ENCODE results near the gene SUOX. TPM values are rescaled to one million over a fixed set of nuclear protein-coding genes. Genes with fewer than 3 reads are reported as not detected.
"Not testable (repeated sequence)": the region's sequence is repeated elsewhere in the genome, so short reads cannot be mapped to it uniquely, and the experiment has no call there.

The SUOX gene
- total RNA-seq, 1 donor from 2014 or later: 5.4 TPM

DNA sequence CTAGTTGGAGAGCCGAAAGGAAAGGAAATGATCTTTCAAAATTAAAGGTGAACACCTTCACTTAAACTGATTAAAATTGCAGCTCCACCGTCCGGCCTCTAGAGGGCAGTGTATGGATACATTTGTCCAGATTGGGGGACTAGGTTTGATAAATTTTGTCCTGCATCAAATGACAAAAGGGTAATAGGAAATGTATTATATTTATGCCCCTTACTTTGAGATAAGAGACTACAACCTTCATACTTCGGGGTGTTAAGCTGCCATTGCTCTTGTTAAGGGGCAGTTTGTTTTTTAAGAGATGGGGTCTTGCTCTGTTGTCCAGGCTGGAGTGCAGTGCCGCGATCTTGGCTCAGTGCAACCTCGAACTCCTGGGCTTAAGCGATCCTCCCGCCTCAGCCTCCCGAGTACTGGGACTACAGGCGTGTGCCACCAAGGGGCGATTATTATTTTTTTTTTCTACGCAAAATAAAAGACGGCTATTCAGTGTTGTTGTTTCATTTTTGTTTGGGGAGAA lies 818 bp upstream of the SUOX start:
- Histone ChIP-seq H3K36me3 (peaks cover 30 to 33% of the 10 kb centered on the region in 2 donors), H3K4me1 (peaks cover 0 to 5% of the 10 kb centered on the region in 2 donors), H3K27me3 (no peaks in the 10 kb centered on the region), H3K4me3 (peak overlapping the region; percentile 70 to 72), H3K27ac (peak overlapping the region; percentile 58 to 77), H3K9me3 (no peaks in the 10 kb centered on the region)
- DNase-seq (ENCODE audit: low spot score in 2 of 2): peak in 1 of 2 donors; percentile 79
- intact Hi-C loops (cut with DNase I): loop anchor here (1.0 to 2.0 kb wide), 3 partner anchors 19 to 123 kb away; partner anchors contain the start of gene ZC3H10
- TF ChIP-seq, protein P1, sequence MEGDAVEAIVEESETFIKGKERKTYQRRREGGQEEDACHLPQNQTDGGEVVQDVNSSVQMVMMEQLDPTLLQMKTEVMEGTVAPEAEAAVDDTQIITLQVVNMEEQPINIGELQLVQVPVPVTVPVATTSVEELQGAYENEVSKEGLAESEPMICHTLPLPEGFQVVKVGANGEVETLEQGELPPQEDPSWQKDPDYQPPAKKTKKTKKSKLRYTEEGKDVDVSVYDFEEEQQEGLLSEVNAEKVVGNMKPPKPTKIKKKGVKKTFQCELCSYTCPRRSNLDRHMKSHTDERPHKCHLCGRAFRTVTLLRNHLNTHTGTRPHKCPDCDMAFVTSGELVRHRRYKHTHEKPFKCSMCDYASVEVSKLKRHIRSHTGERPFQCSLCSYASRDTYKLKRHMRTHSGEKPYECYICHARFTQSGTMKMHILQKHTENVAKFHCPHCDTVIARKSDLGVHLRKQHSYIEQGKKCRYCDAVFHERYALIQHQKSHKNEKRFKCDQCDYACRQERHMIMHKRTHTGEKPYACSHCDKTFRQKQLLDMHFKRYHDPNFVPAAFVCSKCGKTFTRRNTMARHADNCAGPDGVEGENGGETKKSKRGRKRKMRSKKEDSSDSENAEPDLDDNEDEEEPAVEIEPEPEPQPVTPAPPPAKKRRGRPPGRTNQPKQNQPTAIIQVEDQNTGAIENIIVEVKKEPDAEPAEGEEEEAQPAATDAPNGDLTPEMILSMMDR (IDR thresholded peaks at IDR 0.05): peak; percentile 74 to 82 (median 82)

DNA sequence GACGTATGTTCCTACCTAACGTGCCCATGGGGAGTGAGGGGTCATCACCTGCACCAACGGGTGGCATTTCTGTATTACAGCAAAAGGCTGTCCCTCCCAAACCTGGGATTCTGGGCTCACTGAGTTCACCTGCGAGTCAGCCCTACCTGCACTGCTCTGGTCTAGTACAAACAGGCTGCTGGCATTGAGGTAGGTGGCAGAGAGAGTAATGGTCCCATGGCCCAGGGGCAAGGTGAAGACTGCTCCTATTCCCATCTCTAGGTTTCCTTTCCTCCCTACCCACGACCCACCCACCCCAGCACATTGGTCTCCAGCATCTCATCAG lies 421 bp downstream of the SUOX start:
- Histone ChIP-seq H3K9me3 (no peaks in the 10 kb centered on the region), H3K4me1 (peaks cover 0 to 5% of the 10 kb centered on the region in 2 donors), H3K27ac (peak overlapping the region; percentile 76 to 77), H3K36me3 (peaks cover 20 to 25% of the 10 kb centered on the region in 2 donors), H3K4me3 (peak overlapping the region; percentile 70 to 72), H3K27me3 (no peaks in the 10 kb centered on the region)
- DNase-seq (ENCODE audit: low spot score in 2 of 2): no peak
- intact Hi-C loops (cut with DNase I): loop anchor here (1.0 to 2.0 kb wide), 4 partner anchors 10 to 121 kb away; partner anchors contain the start of genes RPS26 and ZC3H10
- TF ChIP-seq, protein P1 (IDR thresholded peaks at IDR 0.05): no peak

GRCh38 chr12:55999522-55999921 lies 2.4 kb downstream of the SUOX start:
- H3K27me3 ChIP-seq; H3K27ac ChIP-seq; H3K4me3 ChIP-seq; H3K9me3 ChIP-seq; H3K4me1 ChIP-seq; DNase-seq (ENCODE audit: low spot score in 2 of 2); intact Hi-C loops (cut with DNase I): not testable (repeated sequence)
- H3K36me3 ChIP-seq: peaks cover 20 to 22% of the 10 kb centered on the region in 2 donors

GRCh38 chr12:55999999-56000540 lies 3.0 kb downstream of the SUOX start:
- H3K4me3 ChIP-seq; H3K27ac ChIP-seq; DNase-seq (ENCODE audit: low spot score in 2 of 2); H3K4me1 ChIP-seq; H3K9me3 ChIP-seq; intact Hi-C loops (cut with DNase I); H3K27me3 ChIP-seq: not testable (repeated sequence)
- peaks cover 20 to 22% of the 10 kb centered on the region in 2 donors for H3K36me3 ChIP-seq

GRCh38 chr12:56001487-56002100 lies 4.5 kb downstream of the SUOX start:
- Histone ChIP-seq H3K27ac (no peak overlapping the region), H3K9me3 (no peaks in the 10 kb centered on the region), H3K36me3 (peaks cover 20 to 22% of the 10 kb centered on the region in 2 donors), H3K4me1 (peaks cover 0 to 5% of the 10 kb centered on the region in 2 donors), H3K4me3 (no peak overlapping the region), H3K27me3 (no peaks in the 10 kb centered on the region)
- TF ChIP-seq, protein P1 (IDR thresholded peaks at IDR 0.05): no peak
- DNase-seq (ENCODE audit: low spot score in 2 of 2): no peak
- intact Hi-C loops (cut with DNase I): no loop called here

DNA sequence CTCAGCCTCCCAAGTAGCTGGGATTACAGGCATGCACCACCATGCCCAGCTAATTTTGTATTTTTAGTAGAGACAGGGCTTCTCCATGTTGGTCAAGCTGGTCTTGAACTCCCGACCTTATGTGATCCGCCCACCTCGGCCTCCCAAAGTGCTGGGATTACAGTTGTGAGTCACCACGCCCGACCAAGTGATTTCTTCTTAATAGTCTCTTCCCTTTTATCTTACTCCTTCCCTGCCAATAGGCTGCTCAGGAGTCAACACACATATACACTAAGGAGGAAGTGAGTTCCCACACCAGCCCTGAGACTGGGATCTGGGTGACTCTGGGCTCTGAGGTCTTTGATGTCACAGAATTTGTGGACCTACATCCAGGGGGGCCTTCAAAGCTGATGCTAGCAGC lies 6.3 kb downstream of the SUOX start:
- H3K27me3 ChIP-seq; H3K4me1 ChIP-seq; intact Hi-C loops (cut with DNase I); H3K4me3 ChIP-seq; H3K9me3 ChIP-seq; H3K27ac ChIP-seq; DNase-seq (ENCODE audit: low spot score in 2 of 2): not testable (repeated sequence)
- H3K36me3 ChIP-seq: peaks cover 20 to 22% of the 10 kb centered on the region in 2 donors

- H3K27ac ChIP-seq: no peak overlapping the region
- intact Hi-C loops (cut with DNase I): no loop called here
- H3K36me3 ChIP-seq: peaks cover 20 to 22% of the 10 kb centered on the region in 2 donors
These were observed 7.1 kb downstream of the SUOX start for GRCh38 chr12:56004211-56004610.

More at GRCh38 chr12:56004211-56004610, 7.1 kb downstream of the SUOX start:
- Histone ChIP-seq H3K4me3 (no peak overlapping the region), H3K4me1 (peaks cover 0 to 2% of the 10 kb centered on the region in 2 donors), H3K27me3 (no peaks in the 10 kb centered on the region), H3K9me3 (no peaks in the 10 kb centered on the region)
- TF ChIP-seq, protein P1 (IDR thresholded peaks at IDR 0.05): no peak
- DNase-seq (ENCODE audit: low spot score in 2 of 2): no peak

Measured in ascending aorta (tissue), 2 donors.